ENCODE data around the gene CTNS. TPM values are rescaled to one million over a fixed set of nuclear protein-coding genes. Genes with fewer than 3 reads are reported as not detected.

The CTNS gene
- polyA plus RNA-seq, 1 donor (not counting 4 experiments of a cell fraction or from before 2014, with no cell fraction given) = 7.4 TPM

DNA sequence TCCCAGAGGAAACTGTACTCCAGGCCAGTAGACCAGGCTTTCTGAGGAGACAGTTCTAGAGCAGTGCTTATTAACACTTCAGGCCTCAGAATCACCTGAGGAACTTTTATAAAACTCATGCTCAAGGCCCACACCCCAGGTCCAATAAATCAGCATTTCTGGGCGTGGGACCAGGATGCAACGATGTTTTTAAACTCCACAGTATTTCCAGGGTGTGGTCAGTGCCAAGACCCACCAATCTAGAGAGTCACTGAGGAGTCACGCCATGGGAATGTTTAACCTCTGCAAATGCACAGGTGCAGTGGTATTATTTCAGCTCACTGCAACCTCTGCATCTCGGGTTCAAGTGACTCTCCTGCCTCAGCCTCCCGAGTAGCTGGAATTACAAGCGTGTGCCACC lies 23.4 kb upstream of the CTNS start:
- DNase-seq (ENCODE audit: low read depth, low spot score) (no peak), FAIRE-seq (no peak)
- Histone ChIP-seq H4K20me1 (ENCODE audit: control insufficient read depth, extremely low read depth, insufficient read depth, low read length) (no peaks in the 10 kb centered on the region), H2AFZ (ENCODE audit: control insufficient read depth, low read length) (no peak overlapping the region), H3K4me1 (ENCODE audit: control insufficient read depth, extremely low read depth, insufficient read depth, low read length) (peaks cover 4% of the 10 kb centered on the region), H3K4me3 (ENCODE audit: control insufficient read depth in 2 of 3, extremely low read depth in 1 of 3, insufficient read depth in 2 of 3, low read depth in 1 of 3, low read length in 3 of 3) (no peak overlapping the region), H3K4me2 (ENCODE audit: control insufficient read depth, extremely low read depth, insufficient read depth, low read depth, low read length) (no peak overlapping the region), H3K9ac (ENCODE audit: control insufficient read depth, extremely low read depth, insufficient read depth, low read length) (no peak overlapping the region), H3K27ac (ENCODE audit: control insufficient read depth, insufficient read depth, low read length) (no peak overlapping the region), H3K27me3 (ENCODE audit: control insufficient read depth, extremely low read depth, insufficient read depth, low read length) (no peaks in the 10 kb centered on the region), H3K9me1 (ENCODE audit: control insufficient read depth, extremely low read depth, insufficient read depth, low read length) (no peaks in the 10 kb centered on the region), H3K79me2 (ENCODE audit: control insufficient read depth, insufficient read depth, low read length) (no peaks in the 10 kb centered on the region), H3K9me3 (ENCODE audit: control insufficient read depth, low read depth, low read length) (no peaks in the 10 kb centered on the region), H3K36me3 (ENCODE audit: control insufficient read depth in 2 of 2, extremely low read depth in 1 of 2, insufficient read depth in 2 of 2, low read length in 2 of 2) (peaks cover 19 to 30% of the 10 kb centered on the region in 2 experiments)
- TF ChIP-seq, protein P1, sequence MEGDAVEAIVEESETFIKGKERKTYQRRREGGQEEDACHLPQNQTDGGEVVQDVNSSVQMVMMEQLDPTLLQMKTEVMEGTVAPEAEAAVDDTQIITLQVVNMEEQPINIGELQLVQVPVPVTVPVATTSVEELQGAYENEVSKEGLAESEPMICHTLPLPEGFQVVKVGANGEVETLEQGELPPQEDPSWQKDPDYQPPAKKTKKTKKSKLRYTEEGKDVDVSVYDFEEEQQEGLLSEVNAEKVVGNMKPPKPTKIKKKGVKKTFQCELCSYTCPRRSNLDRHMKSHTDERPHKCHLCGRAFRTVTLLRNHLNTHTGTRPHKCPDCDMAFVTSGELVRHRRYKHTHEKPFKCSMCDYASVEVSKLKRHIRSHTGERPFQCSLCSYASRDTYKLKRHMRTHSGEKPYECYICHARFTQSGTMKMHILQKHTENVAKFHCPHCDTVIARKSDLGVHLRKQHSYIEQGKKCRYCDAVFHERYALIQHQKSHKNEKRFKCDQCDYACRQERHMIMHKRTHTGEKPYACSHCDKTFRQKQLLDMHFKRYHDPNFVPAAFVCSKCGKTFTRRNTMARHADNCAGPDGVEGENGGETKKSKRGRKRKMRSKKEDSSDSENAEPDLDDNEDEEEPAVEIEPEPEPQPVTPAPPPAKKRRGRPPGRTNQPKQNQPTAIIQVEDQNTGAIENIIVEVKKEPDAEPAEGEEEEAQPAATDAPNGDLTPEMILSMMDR (optimal IDR thresholded peaks at IDR 0.05 in 1 of 3, IDR thresholded peaks at IDR 0.05 in 1 of 3, conservative IDR thresholded peaks at IDR 0.05 in 1 of 3; ENCODE audit: extremely low read depth in 1 of 3, insufficient read depth in 2 of 3, low read length in 3 of 3) = no peak
- TF ChIP-seq EZH2 (IDR thresholded peaks at IDR 0.05; ENCODE audit: low read length) = no peak
- dilution Hi-C loops (cut with MboI; ENCODE audit: extremely low pct_ligation_motif_present, low sequenced_read_pairs) = no loop called here

GRCh38 chr17:3615160-3615870 lies 21.2 kb upstream of the CTNS start:
- DNase-seq (ENCODE audit: low read depth, low spot score) (no peak), FAIRE-seq (no peak)
- TF ChIP-seq EZH2 (IDR thresholded peaks at IDR 0.05; ENCODE audit: low read length) = no peak
- TF ChIP-seq, protein P1 (optimal IDR thresholded peaks at IDR 0.05 in 1 of 3, IDR thresholded peaks at IDR 0.05 in 1 of 3, conservative IDR thresholded peaks at IDR 0.05 in 1 of 3; ENCODE audit: extremely low read depth in 1 of 3, insufficient read depth in 2 of 3, low read length in 3 of 3) = no peak
- Histone ChIP-seq H3K27me3 (ENCODE audit: control insufficient read depth, extremely low read depth, insufficient read depth, low read length) (no peaks in the 10 kb centered on the region), H3K9me3 (ENCODE audit: control insufficient read depth, low read depth, low read length) (no peaks in the 10 kb centered on the region), H3K9me1 (ENCODE audit: control insufficient read depth, extremely low read depth, insufficient read depth, low read length) (no peaks in the 10 kb centered on the region), H3K27ac (ENCODE audit: control insufficient read depth, insufficient read depth, low read length) (no peak overlapping the region), H3K4me3 (ENCODE audit: control insufficient read depth in 2 of 3, extremely low read depth in 1 of 3, insufficient read depth in 2 of 3, low read depth in 1 of 3, low read length in 3 of 3) (no peak overlapping the region), H2AFZ (ENCODE audit: control insufficient read depth, low read length) (no peak overlapping the region), H3K4me2 (ENCODE audit: control insufficient read depth, extremely low read depth, insufficient read depth, low read depth, low read length) (no peak overlapping the region), H3K4me1 (ENCODE audit: control insufficient read depth, extremely low read depth, insufficient read depth, low read length) (no peaks in the 10 kb centered on the region), H3K79me2 (ENCODE audit: control insufficient read depth, insufficient read depth, low read length) (no peaks in the 10 kb centered on the region), H3K36me3 (ENCODE audit: control insufficient read depth in 2 of 2, extremely low read depth in 1 of 2, insufficient read depth in 2 of 2, low read length in 2 of 2) (peaks cover 15 to 25% of the 10 kb centered on the region in 2 experiments), H3K9ac (ENCODE audit: control insufficient read depth, extremely low read depth, insufficient read depth, low read length) (no peak overlapping the region), H4K20me1 (ENCODE audit: control insufficient read depth, extremely low read depth, insufficient read depth, low read length) (no peaks in the 10 kb centered on the region)
- dilution Hi-C loops (cut with MboI; ENCODE audit: extremely low pct_ligation_motif_present, low sequenced_read_pairs) = no loop called here

All from keratinocyte (primary cell).